AG04449 (cell line): ENCODE data around the gene CREG1.

Experiments used
- CTCF ChIA-PET: fragments of 350-600 bp; formaldehyde crosslinking; extraction: SDS; loops from one replicate; lab custom pipeline; 2021; ENCODE audit warnings: antibody characterized with exemption; lab: Yijun Ruan, JAX
- POLR2A ChIA-PET: fragments of 400-600, 350-600 bp; formaldehyde crosslinking; extraction: SDS; loops from one replicate; lab custom pipeline; 2020; ENCODE audit warnings: antibody characterized with exemption, inconsistent platforms; lab: Yijun Ruan, JAX
- DNase-seq: peaks from one replicate; pipeline ENCODE4 v3.0.0-alpha.2; 2010; ENCODE audit warnings: low read depth, low spot score
- H3K4me3 ChIP-seq: 2 replicates; pipeline ENCODE4 v1.5.1; 2011; ENCODE audit warnings: low read depth, mild to moderate bottlenecking, control low read depth, low read length
- TF ChIP-seq, protein P1 (sequence below): IDR thresholded peaks from one replicate; pipeline ENCODE4 v1.5.1; 2011; ENCODE audit warnings: mild to moderate bottlenecking, moderate library complexity, low read length, control low read depth, inconsistent platforms; ENCODE audit not compliant: insufficient read depth; ENCODE audit errors: missing control alignments

CREG1 gene

DNA sequence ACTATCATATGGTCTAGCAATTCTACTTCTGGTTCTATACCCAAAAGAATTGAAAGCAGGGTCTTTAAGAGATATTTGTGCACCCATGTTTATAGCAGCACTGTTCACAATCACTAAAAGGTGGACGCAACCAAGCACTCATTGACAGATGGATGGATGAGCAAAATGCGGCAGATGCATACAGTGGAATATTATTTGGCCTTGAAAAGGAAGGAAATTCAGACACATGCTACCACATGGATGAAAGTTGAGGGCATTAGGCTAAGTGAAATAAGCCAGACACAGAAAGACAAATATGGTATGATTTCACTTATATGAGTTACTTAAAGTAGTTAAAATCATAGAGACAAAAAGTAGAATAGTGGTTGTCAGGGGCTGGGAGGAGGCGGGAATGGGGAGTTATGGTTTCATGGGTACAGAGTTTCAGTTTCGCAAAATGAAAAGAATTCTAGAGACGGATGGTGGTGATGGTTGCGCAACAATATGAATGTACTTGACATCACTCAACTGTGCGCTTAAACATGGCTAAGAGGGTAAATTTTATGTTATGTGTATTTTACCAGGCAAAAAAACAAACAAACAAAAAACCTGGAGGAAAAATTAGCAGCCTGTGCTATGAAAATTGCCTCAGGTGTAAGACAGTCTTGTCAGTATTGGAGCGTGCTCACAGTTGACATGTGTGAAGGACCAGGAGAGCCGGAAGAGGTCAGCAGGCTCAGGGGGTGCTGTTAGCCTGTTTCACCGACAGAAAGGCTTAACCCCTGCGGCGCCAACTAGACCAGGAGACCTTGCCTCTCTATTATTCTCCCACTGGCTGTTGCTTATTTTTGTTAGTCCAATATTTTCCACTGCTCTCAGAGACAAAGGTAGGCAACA, 61.7 kb downstream of the CREG1 start:
- ChIA-PET POLR2A (no interaction called here), CTCF (no interaction called here)
- no peak overlapping the region for H3K4me3 ChIP-seq
- DNase-seq = no peak
- TF ChIP-seq, protein P1, sequence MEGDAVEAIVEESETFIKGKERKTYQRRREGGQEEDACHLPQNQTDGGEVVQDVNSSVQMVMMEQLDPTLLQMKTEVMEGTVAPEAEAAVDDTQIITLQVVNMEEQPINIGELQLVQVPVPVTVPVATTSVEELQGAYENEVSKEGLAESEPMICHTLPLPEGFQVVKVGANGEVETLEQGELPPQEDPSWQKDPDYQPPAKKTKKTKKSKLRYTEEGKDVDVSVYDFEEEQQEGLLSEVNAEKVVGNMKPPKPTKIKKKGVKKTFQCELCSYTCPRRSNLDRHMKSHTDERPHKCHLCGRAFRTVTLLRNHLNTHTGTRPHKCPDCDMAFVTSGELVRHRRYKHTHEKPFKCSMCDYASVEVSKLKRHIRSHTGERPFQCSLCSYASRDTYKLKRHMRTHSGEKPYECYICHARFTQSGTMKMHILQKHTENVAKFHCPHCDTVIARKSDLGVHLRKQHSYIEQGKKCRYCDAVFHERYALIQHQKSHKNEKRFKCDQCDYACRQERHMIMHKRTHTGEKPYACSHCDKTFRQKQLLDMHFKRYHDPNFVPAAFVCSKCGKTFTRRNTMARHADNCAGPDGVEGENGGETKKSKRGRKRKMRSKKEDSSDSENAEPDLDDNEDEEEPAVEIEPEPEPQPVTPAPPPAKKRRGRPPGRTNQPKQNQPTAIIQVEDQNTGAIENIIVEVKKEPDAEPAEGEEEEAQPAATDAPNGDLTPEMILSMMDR = no peak
